ENCODE measurements around the gene IRF3.

GRCh38 chr19:49679771-49680413, 14.2 kb upstream of the IRF3 start:
- TF ChIP-seq CTCF (IDR thresholded peaks at IDR 0.05 in 2 of 3, conservative IDR thresholded peaks at IDR 0.05 in 1 of 3; ENCODE audit: control insufficient read depth in 2 of 3, extremely low read depth in 1 of 3, insufficient read depth in 1 of 3, low read depth in 3 of 3, low read length in 3 of 3) (no peak), HSF1 (IDR thresholded peaks at IDR 0.05; ENCODE audit: low read depth, low read length) (no peak), EP300 (IDR thresholded peaks at IDR 0.05; ENCODE audit: borderline replicate concordance in 1 of 2, control insufficient read depth in 1 of 2, low read depth in 2 of 2, low read length in 2 of 2) (no peak)
- TF ChIP-seq, protein P1, sequence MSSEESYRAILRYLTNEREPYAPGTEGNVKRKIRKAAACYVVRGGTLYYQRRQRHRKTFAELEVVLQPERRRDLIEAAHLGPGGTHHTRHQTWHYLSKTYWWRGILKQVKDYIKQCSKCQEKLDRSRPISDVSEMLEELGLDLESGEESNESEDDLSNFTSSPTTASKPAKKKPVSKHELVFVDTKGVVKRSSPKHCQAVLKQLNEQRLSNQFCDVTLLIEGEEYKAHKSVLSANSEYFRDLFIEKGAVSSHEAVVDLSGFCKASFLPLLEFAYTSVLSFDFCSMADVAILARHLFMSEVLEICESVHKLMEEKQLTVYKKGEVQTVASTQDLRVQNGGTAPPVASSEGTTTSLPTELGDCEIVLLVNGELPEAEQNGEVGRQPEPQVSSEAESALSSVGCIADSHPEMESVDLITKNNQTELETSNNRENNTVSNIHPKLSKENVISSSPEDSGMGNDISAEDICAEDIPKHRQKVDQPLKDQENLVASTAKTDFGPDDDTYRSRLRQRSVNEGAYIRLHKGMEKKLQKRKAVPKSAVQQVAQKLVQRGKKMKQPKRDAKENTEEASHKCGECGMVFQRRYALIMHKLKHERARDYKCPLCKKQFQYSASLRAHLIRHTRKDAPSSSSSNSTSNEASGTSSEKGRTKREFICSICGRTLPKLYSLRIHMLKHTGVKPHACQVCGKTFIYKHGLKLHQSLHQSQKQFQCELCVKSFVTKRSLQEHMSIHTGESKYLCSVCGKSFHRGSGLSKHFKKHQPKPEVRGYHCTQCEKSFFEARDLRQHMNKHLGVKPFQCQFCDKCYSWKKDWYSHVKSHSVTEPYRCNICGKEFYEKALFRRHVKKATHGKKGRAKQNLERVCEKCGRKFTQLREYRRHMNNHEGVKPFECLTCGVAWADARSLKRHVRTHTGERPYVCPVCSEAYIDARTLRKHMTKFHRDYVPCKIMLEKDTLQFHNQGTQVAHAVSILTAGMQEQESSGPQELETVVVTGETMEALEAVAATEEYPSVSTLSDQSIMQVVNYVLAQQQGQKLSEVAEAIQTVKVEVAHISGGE (CRISPR knock-in tag; IDR thresholded peaks at IDR 0.05) = no peak
